Caki2 (cell line): ENCODE data around the gene FNBP1. TPM values are rescaled to one million over a fixed set of nuclear protein-coding genes. Genes with fewer than 3 reads are reported as not detected.
"Not testable (repeated sequence)": the region's sequence is repeated elsewhere in the genome, so short reads cannot be mapped to it uniquely, and the experiment has no call there.

Experiments
- DNase-seq: peaks from one replicate; pipeline ENCODE4 v3.0.0-alpha.2; 2015; ENCODE audit warnings: low read depth
- in situ Hi-C: cut with HindIII; loops from 2 replicates; pipeline ENCODE4 v1.10.0; 2016; ENCODE audit warnings: low sequenced_read_pairs, low pct_unique_long_range_greater_than_20kb, mixed read lengths
- total RNA-seq: library from RNA; depleted of rRNA; stranded (reverse); fragments of >200 nt; shearing (Covaris generic); gene quantifications from 2 replicates; pipeline ENCODE4 v1.2.3, GENCODE V29; 2014; ENCODE audit warnings: low replicate concordance

Gene FNBP1
- total RNA-seq, 1 experiment from 2014 or later: 103 TPM

- no peak for DNase-seq
- in situ Hi-C loops: no loop called here
Measured at GRCh38 chr9:130003943-130004552, 38.9 kb downstream of the FNBP1 start.

GRCh38 chr9:130002320-130002719, 40.7 kb downstream of the FNBP1 start:
- no peak for DNase-seq
- in situ Hi-C loops: no loop called here

GRCh38 chr9:130001190-130001589, 41.8 kb downstream of the FNBP1 start:
- in situ Hi-C loops: no loop called here
- no peak for DNase-seq

- DNase-seq: no peak
- in situ Hi-C loops: no loop called here
Measured at GRCh38 chr9:129999141-129999510, 43.9 kb downstream of the FNBP1 start.

GRCh38 chr9:129998491-129999140, 44.4 kb downstream of the FNBP1 start:
- in situ Hi-C loops: no loop called here
- no peak for DNase-seq

GRCh38 chr9:129997706-129998105, 45.3 kb downstream of the FNBP1 start:
- in situ Hi-C loops: not testable (repeated sequence)

GRCh38 chr9:129996161-129996830, 46.7 kb downstream of the FNBP1 start:
- no peak for DNase-seq
- in situ Hi-C loops: no loop called here

More at GRCh38 chr9:129997706-129998105, 45.3 kb downstream of the FNBP1 start:
- DNase-seq: not testable (repeated sequence)

GRCh38 chr9:129995409-129996160, 47.4 kb downstream of the FNBP1 start:
- in situ Hi-C loops: no loop called here
- no peak for DNase-seq

GRCh38 chr9:129994882-129995281, 48.1 kb downstream of the FNBP1 start:
- in situ Hi-C loops: no loop called here
- no peak for DNase-seq

GRCh38 chr9:129991139-129991538, 51.9 kb downstream of the FNBP1 start:
- DNase-seq, in situ Hi-C loops: not testable (repeated sequence)

- peak; percentile 10 for DNase-seq
- in situ Hi-C loops: no loop called here
Measured at GRCh38 chr9:129990269-129991010, 52.5 kb downstream of the FNBP1 start.

GRCh38 chr9:129989740-129990139, 53.2 kb downstream of the FNBP1 start:
- peak; percentile 57 for DNase-seq
- in situ Hi-C loops: no loop called here

- in situ Hi-C loops: no loop called here
- DNase-seq: peak; percentile 10
Measured at GRCh38 chr9:129989362-129989708, 53.7 kb downstream of the FNBP1 start.

GRCh38 chr9:129988607-129989361, 54.2 kb downstream of the FNBP1 start:
- in situ Hi-C loops: no loop called here
- DNase-seq: peak; percentile 15

GRCh38 chr9:129987941-129988340, 55.0 kb downstream of the FNBP1 start:
- in situ Hi-C loops: no loop called here
- no peak for DNase-seq

GRCh38 chr9:129987047-129987446, 55.9 kb downstream of the FNBP1 start:
- in situ Hi-C loops: no loop called here
- DNase-seq: no peak

- in situ Hi-C loops, DNase-seq: not testable (repeated sequence)
Measured at GRCh38 chr9:129984589-129984988, 58.4 kb downstream of the FNBP1 start.

GRCh38 chr9:129983891-129984290, 59.1 kb downstream of the FNBP1 start:
- in situ Hi-C loops: no loop called here
- DNase-seq: peak; percentile 27
